ENCODE data around the gene MCAT. TPM values are rescaled to one million over a fixed set of nuclear protein-coding genes. Genes with fewer than 3 reads are reported as not detected.

The MCAT gene, protein sequence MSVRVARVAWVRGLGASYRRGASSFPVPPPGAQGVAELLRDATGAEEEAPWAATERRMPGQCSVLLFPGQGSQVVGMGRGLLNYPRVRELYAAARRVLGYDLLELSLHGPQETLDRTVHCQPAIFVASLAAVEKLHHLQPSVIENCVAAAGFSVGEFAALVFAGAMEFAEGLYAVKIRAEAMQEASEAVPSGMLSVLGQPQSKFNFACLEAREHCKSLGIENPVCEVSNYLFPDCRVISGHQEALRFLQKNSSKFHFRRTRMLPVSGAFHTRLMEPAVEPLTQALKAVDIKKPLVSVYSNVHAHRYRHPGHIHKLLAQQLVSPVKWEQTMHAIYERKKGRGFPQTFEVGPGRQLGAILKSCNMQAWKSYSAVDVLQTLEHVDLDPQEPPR
- 18.2 TPM for total RNA-seq

GRCh38 chr22:43142880-43143562 is at the start of gene MCAT:
MCAT (minus strand) TSS chr22:43143398; CDS start chr22:43143348, 50 bp downstream.

GRCh38 chr22:43186272-43187170 is 43.3 kb upstream of the MCAT start, which contains the start of gene TTLL12:
TTLL12 (minus strand) TSS chr22:43187134; CDS start chr22:43187069, 65 bp downstream.

DNA sequence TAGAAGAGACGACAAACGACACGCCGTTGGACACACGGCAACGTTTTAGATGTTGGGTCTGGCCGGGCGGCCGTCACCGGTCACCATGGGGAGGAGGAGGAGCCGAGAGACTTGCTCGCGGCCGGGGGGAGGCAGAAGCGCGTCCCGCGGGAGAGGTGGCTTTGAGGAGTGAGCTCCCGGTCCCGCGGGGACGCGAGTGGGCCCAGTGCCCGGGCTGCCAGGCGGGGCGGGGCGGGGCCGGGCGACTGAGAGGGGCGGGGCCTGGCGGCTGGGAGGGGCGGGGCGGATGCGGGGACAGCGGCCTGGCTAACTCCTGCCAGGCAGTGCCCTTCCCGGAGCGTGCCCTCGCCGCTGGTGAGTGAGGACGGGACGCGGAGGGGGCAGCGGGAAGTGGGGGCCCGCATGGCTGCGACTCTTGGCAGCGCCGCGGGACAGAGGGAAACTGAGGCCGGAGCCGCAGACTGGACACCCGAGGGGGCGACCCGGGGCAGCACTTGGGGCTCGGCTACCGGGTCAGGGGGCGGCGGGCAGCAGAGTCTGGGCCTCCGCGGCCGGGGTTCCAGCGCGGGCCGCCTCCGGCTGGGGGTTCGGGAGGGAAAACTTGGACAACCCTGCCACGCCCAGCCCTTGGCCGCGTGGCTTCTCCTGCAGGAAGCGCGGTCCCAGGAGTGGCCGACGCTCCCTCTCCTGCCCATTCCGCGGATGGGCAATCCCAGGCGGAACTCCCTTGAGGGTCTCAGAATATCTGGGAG is 8.2 kb upstream of the MCAT start, which contains the start of gene TSPO:
TSPO (plus strand) TSS at position 309 of the 752 bp plus-strand sequence. CDS start 7,680 bp downstream, outside the sequence.

GRCh38 chr22:43110444-43110926 is 32.7 kb downstream of the MCAT start, which contains the start of gene BIK:
BIK (plus strand) TSS chr22:43110750; CDS start chr22:43124023, 13,273 bp downstream.

DNA sequence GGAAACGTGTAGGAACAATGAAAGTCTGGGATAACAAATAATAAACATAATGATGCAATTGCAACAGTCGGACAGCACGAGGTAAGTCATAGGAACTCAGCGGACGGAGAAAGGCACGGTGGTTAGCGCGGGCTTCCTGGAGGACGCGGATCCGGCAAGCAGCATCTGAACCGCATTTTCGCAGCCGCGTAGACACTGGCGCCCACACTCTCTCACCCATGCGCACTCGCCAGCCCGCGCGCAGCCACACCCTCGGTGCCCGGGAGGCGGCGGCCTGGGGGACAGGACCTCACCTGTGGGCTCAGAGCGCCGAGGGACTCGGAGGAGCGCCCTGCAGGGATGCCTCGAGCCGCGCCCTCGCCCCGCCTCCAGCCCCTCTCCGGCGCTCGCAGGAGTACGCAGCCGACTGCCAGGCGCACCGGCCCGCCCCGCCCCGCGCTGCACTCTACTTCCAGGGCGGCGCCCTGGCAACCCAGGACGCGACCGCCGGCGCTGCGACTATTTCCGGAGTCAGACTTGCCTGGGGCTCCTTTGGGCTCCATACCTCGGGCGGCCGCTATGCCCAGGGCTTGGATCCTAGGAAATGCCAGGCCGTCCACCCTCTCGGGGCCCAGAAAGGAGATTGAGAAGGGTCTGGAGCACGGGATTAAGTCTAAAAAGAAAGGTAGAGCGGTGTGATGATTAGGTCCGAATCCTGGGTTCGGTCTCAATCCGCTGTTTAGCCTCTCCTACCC is 54.0 kb downstream of the MCAT start, which contains the start of gene TTLL1:
TTLL1 (minus strand) TSS at position 408 of the 734 bp plus-strand sequence. CDS start 13,805 bp downstream, outside the sequence.

Other genes starting within 250 kb of the MCAT start
- gene PACSIN2, start 128.2 kb downstream of the MCAT start, total RNA-seq, result 40.3 TPM
- 11.1 TPM for gene TTLL1, start 54.0 kb downstream of the MCAT start, total RNA-seq
- 1.1 TPM for gene BIK, start 32.6 kb downstream of the MCAT start, total RNA-seq
- 76.8 TPM for gene TSPO, start 8.2 kb upstream of the MCAT start, total RNA-seq
- 29.5 TPM for gene TTLL12, start 43.7 kb upstream of the MCAT start, total RNA-seq
- gene SCUBE1, start 200.0 kb upstream of the MCAT start, total RNA-seq, result 10.7 TPM

Data from metanephros (tissue), 1 donor.